Endothelial cell (in vitro differentiated cells): Measurements from ENCODE around the gene ABHD15. TPM values are rescaled to one million over a fixed set of nuclear protein-coding genes. Genes with fewer than 3 reads are reported as not detected.
A peak's percentile ranks its signal among the peaks of the same experiment; 100 is the strongest.

Source experiments
- DNase-seq: peaks from one replicate; pipeline ENCODE4 v3.0.0; 2021; ENCODE audit warnings: low spot score
- H3K27ac Mint-ChIP-seq: one replicate; pipeline ENCODE4 v1.8.0; 2021; ENCODE audit warnings: mixed read lengths, inconsistent platforms; ENCODE audit not compliant: unreplicated experiment
- H3K27me3 Mint-ChIP-seq: one replicate; pipeline ENCODE4 v1.8.0; 2021; ENCODE audit warnings: mild to moderate bottlenecking, moderate library complexity, mixed read lengths, inconsistent platforms; ENCODE audit not compliant: unreplicated experiment
- H3K36me3 Mint-ChIP-seq: one replicate; pipeline ENCODE4 v1.8.0; 2021; ENCODE audit warnings: mild to moderate bottlenecking, low read depth, mixed read lengths, inconsistent platforms; ENCODE audit not compliant: unreplicated experiment
- H3K4me1 Mint-ChIP-seq: one replicate; pipeline ENCODE4 v1.8.0; 2021; ENCODE audit warnings: mild to moderate bottlenecking, mixed read lengths, inconsistent platforms; ENCODE audit not compliant: unreplicated experiment
- H3K4me3 Mint-ChIP-seq: one replicate; pipeline ENCODE4 v1.8.0; 2021; ENCODE audit warnings: mild to moderate bottlenecking, mixed read lengths, inconsistent platforms; ENCODE audit not compliant: unreplicated experiment
- H3K9me3 Mint-ChIP-seq: one replicate; pipeline ENCODE4 v1.8.0; 2021; ENCODE audit warnings: mixed read lengths, inconsistent platforms; ENCODE audit not compliant: unreplicated experiment
- total RNA-seq: library from RNA; stranded (reverse); fragmentation: NEBNext Ultra II Directional; extraction: Animal tissue kit (Norgen Biotek cat#: 25700); gene quantifications from one replicate; pipeline ENCODE4 v1.2.1, GENCODE V29; 2021; ENCODE audit not compliant: unreplicated experiment
- TF ChIP-seq, protein P1 (sequence below): fragments of 200-600 bp; sonication (generic); IDR thresholded peaks from one replicate; pipeline ENCODE4 v1.5.0; 2021; ENCODE audit warnings: antibody characterized with exemption; ENCODE audit not compliant: unreplicated experiment

Gene ABHD15
- total RNA-seq, 1 donor from 2014 or later, result 1.7 TPM

DNA sequence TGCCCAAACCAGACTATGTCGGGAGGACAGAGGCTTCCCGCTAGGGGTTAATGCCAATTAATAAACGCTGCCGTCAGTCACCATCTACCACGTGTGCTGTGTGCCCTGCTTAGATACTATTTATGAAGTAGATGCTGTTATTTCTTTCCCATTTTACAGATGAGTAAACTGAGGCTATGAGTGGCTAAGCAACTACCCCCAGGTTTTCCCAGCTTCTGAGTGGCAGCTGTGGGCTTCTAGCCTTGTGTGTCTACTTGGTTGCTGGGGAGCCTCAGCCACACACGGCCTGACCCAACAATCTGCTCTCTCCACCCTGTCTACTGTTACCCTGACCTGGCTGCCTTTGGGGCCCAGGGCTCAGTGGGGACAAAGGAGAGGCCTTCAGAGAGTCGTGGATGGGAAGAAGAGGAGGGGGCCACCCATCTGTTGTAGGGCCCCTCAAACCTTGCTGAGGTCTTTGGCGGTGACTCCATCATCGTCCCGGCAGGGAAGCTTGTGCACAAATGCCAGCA is 15.5 kb upstream of the ABHD15 start:
- Mint-ChIP-seq H3K4me3 (no peak overlapping the region), H3K27ac (no peak overlapping the region), H3K9me3 (no peaks in the 10 kb centered on the region), H3K4me1 (peaks cover 31% of the 10 kb centered on the region), H3K36me3 (peaks cover 35% of the 10 kb centered on the region), H3K27me3 (peaks cover 25% of the 10 kb centered on the region)
- DNase-seq, result no peak
- TF ChIP-seq, protein P1, sequence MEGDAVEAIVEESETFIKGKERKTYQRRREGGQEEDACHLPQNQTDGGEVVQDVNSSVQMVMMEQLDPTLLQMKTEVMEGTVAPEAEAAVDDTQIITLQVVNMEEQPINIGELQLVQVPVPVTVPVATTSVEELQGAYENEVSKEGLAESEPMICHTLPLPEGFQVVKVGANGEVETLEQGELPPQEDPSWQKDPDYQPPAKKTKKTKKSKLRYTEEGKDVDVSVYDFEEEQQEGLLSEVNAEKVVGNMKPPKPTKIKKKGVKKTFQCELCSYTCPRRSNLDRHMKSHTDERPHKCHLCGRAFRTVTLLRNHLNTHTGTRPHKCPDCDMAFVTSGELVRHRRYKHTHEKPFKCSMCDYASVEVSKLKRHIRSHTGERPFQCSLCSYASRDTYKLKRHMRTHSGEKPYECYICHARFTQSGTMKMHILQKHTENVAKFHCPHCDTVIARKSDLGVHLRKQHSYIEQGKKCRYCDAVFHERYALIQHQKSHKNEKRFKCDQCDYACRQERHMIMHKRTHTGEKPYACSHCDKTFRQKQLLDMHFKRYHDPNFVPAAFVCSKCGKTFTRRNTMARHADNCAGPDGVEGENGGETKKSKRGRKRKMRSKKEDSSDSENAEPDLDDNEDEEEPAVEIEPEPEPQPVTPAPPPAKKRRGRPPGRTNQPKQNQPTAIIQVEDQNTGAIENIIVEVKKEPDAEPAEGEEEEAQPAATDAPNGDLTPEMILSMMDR, result no peak

DNA sequence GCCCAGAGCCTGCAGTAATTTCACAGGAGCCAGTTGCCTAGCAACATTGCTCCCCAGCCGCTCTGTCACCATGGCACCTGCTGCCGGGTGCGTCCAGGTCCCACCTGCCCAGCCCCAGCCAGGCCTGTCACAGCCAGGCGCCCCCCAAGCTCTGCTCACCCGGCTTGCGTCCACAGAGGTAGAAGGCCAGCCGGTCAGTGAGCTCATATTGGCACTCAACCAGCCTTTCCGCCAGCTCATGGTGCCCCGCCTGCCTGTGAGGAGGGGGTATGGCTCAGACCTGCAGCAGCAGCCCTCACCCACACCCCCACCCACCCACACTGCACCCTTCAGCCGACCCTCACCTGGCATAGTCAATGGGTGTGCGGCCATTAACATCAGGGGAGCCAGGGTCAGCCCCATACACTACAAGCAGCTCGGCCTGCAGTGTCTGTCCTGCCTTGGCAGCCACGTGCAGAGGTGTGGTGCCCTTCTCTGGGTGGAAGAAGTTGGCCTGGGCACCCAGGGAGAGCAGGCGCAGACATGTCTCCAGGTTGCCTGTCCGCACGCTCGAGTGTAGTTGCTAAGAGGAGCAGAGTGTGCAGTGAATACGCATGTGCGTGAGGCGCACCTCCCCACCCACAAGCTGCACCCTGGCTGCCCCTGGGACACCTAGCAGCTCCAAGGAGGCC is 14.9 kb upstream of the ABHD15 start:
- DNase-seq, result no peak
- Mint-ChIP-seq H3K4me3 (no peak overlapping the region), H3K4me1 (peaks cover 30% of the 10 kb centered on the region), H3K36me3 (peaks cover 35% of the 10 kb centered on the region), H3K27ac (no peak overlapping the region), H3K9me3 (no peaks in the 10 kb centered on the region), H3K27me3 (peaks cover 26% of the 10 kb centered on the region)
- TF ChIP-seq, protein P1, result no peak

DNA sequence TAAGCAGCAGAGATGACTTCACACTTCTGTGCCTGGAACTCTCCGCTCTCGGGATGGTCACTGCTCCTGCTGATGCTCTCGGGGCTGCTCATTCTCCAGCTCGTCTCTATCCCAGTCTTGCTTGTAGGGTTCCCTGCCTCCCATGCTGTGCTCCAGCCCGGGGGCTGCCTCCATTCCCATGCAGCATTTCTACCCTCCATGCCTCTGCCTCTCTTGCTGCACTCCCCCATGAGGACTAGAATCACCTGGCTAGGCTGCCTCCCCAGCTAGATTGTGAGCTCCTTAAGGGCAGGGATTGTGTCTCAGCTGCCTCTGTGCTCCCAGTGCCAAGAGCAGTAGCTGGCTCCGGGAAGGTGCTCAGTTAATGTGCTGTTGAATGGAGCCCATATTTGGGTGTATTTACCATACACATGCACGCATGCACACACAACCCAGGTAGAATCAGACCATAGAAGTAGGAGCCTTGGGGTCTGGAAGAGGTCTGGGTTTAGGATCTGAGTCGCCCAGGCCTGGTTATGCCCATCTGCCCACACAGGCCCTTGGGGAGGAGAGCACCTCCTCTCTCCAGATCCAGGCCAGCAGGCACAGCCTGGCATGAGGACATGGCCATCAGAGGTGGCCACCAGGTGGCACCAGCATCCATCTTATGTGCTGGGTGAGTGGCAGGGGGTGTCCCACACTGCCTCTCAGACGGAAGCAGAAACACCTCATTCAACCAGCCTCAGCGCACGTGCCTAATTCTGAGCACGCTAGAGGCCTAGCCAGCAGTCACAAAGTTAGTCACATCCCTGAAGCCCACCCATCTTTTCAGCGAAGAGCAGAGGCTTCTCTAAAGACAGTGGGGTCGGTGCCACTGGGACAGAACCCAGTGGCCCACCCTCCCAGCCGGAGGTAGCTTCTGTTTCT is 13.3 kb upstream of the ABHD15 start:
- TF ChIP-seq, protein P1, result peak; percentile 75
- Mint-ChIP-seq H3K4me3 (peak overlapping the region; percentile 65), H3K4me1 (peaks cover 19% of the 10 kb centered on the region), H3K36me3 (peaks cover 31% of the 10 kb centered on the region), H3K27ac (peak overlapping the region; percentile 54), H3K9me3 (no peaks in the 10 kb centered on the region), H3K27me3 (peaks cover 23% of the 10 kb centered on the region)
- DNase-seq, result peak; percentile 78

DNA sequence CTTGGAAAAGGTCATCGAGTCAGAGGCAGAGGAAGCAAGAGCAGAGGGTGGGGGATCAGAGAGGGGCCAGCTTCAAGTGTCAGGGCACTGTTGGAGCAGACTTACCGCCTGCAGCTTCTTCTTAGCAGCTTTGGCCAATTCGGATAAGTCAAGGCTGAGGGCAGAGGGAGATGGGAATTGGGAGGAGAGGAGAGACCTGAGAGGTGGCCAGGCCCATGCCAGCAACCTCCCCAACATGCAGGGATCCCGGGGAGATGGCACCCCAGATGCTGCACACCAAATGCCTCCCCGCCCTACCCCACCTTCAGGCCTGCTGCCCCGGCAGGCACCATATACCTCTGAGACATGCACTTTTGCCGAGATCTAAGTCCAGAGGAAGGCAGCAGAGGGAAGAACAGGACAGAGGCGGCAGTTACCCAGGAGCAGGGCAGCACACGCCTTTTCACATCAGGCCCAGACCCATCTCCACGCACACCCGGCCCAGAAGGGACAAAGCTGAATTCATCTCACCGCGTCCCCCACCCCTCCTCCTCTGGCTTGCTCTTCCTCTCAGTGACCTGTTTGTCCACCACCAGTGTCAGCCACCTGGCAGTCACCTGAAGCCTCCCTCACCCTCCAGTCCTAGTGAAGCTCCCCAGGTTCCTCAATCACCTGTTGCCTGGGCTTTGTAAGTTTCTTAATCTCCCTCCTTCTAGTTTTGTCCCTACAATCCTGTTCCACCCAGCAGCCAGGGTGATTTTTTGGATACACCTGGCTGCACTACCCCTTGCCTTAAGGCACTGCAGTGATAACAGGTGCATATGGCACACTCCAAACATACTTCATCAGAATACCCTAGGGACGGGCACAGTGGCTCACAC is 12.0 kb upstream of the ABHD15 start:
- peaks cover 23% of the 10 kb centered on the region for H3K27me3 Mint-ChIP-seq
- peak overlapping the region; percentile 47 for H3K4me3 Mint-ChIP-seq
- no peaks in the 10 kb centered on the region for H3K9me3 Mint-ChIP-seq
- H3K4me1 Mint-ChIP-seq, result peaks cover 7% of the 10 kb centered on the region
- TF ChIP-seq, protein P1, result no peak
- no peak for DNase-seq
- peaks cover 39% of the 10 kb centered on the region for H3K36me3 Mint-ChIP-seq
- H3K27ac Mint-ChIP-seq, result no peak overlapping the region
